Liver (tissue), 3 donors: ENCODE results near the gene GAMT.

Source experiments
- CTCF ChIP-seq: fragments of 150-350 bp; IDR thresholded peaks from 2 replicates; pipeline ENCODE4 v1.5.1; 2017; ENCODE audit warnings: improper control_type of control experiment, low read depth, low read length; ENCODE audit not compliant: missing input control
- GABPA ChIP-seq, 2 donors: IDR thresholded peaks in 1 of 2; conservative IDR thresholded peaks in 1 of 2; 2 replicates each; pipeline ENCODE4 v1.6.1; 2016; ENCODE audit warnings: antibody characterized with exemption in 2 of 2, mild to moderate bottlenecking in 1 of 2, moderate library complexity in 1 of 2
- HNF4A ChIP-seq, 2 donors: conservative IDR thresholded peaks; 2 replicates each; pipeline ENCODE4 v1.6.1; 2016; ENCODE audit warnings: antibody characterized with exemption in 2 of 2, mild to moderate bottlenecking in 2 of 2
- NR2F2 ChIP-seq: IDR thresholded peaks from 2 replicates; pipeline ENCODE4 v1.6.1; 2016; ENCODE audit warnings: antibody characterized with exemption
- RAD21 ChIP-seq, 2 donors: IDR thresholded peaks; 2 replicates each; pipeline ENCODE4 v1.6.1; 2016; ENCODE audit warnings: antibody characterized with exemption in 2 of 2, mild to moderate bottlenecking in 2 of 2
- RXRA ChIP-seq, 2 donors: IDR thresholded peaks; 2 replicates each; pipeline ENCODE4 v1.6.1; 2017 to 2018; ENCODE audit warnings: antibody characterized with exemption in 2 of 2, mild to moderate bottlenecking in 1 of 2
- SP1 ChIP-seq: IDR thresholded peaks from 2 replicates; pipeline ENCODE4 v1.6.1; 2018; ENCODE audit warnings: antibody characterized with exemption, mild to moderate bottlenecking
- TAF1 ChIP-seq: conservative IDR thresholded peaks from 2 replicates; pipeline ENCODE4 v1.6.1; 2016; ENCODE audit warnings: antibody characterized with exemption, mild to moderate bottlenecking
- YY1 ChIP-seq: IDR thresholded peaks from 2 replicates; pipeline ENCODE4 v1.6.1; 2016; ENCODE audit warnings: antibody characterized with exemption, mild to moderate bottlenecking
- TF ChIP-seq, protein P1 (sequence below): IDR thresholded peaks from 2 replicates; pipeline ENCODE4 v1.6.1; 2016; ENCODE audit warnings: antibody characterized with exemption, mild to moderate bottlenecking
- TF ChIP-seq, protein P2 (sequence below): IDR thresholded peaks from 2 replicates; pipeline ENCODE4 v1.6.1; 2016; ENCODE audit warnings: antibody characterized with exemption
- donor health status: healthy.
- donor health status: healthy.

DNA sequence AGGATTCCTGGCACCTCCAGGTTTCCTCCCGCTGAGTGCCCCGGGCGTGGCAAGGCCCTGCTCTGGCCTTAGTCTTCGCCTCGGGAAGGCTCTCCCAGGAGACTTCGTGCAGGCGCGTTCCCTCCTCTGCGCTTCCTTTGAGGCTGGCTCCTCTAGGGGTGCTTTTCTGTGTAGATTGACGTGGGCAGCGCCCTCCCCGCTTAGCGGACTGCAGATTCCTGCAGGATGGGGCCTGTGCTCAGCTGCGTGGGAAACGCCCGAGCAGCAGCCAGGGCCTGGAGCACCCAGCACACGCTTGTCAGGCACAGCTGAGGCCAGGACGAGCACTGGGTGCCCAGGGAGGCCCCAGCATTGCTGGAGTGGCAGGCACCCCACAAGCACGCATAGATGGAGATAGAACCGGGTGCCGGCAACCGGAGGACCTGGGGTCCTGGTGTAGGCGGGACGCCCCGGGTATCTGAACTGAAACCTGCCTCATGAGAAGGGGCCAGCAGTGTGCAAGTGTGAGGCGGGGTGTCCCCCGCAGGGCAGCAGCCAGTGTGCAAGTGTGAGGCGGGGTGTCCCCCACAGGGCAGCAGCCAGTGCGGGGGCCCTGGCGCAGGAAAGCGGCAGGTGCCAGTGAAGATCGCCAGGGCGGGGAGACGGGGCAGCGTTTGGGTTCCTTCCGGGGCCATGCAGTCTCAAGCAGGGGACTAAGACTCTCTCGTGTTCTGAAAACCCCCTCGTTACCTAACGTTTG lies 14.2 kb downstream of the GAMT start:
- TF ChIP-seq, protein P1, sequence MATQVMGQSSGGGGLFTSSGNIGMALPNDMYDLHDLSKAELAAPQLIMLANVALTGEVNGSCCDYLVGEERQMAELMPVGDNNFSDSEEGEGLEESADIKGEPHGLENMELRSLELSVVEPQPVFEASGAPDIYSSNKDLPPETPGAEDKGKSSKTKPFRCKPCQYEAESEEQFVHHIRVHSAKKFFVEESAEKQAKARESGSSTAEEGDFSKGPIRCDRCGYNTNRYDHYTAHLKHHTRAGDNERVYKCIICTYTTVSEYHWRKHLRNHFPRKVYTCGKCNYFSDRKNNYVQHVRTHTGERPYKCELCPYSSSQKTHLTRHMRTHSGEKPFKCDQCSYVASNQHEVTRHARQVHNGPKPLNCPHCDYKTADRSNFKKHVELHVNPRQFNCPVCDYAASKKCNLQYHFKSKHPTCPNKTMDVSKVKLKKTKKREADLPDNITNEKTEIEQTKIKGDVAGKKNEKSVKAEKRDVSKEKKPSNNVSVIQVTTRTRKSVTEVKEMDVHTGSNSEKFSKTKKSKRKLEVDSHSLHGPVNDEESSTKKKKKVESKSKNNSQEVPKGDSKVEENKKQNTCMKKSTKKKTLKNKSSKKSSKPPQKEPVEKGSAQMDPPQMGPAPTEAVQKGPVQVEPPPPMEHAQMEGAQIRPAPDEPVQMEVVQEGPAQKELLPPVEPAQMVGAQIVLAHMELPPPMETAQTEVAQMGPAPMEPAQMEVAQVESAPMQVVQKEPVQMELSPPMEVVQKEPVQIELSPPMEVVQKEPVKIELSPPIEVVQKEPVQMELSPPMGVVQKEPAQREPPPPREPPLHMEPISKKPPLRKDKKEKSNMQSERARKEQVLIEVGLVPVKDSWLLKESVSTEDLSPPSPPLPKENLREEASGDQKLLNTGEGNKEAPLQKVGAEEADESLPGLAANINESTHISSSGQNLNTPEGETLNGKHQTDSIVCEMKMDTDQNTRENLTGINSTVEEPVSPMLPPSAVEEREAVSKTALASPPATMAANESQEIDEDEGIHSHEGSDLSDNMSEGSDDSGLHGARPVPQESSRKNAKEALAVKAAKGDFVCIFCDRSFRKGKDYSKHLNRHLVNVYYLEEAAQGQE: no peak
- TF ChIP-seq HNF4A (conservative IDR thresholded peaks at IDR 0.05) (no peak), CTCF (no peak), RXRA (IDR thresholded peaks at IDR 0.05) (no peak), RAD21 (IDR thresholded peaks at IDR 0.05) (no peak), TAF1 (no peak), NR2F2 (no peak), SP1 (no peak), GABPA (IDR thresholded peaks at IDR 0.05 in 1 of 2, conservative IDR thresholded peaks at IDR 0.05 in 1 of 2) (no peak), YY1 (no peak)
- TF ChIP-seq, protein P2, sequence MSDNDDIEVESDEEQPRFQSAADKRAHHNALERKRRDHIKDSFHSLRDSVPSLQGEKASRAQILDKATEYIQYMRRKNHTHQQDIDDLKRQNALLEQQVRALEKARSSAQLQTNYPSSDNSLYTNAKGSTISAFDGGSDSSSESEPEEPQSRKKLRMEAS: no peak
